WTC11 (cell line): ENCODE results near the gene AVEN. TPM values are rescaled to one million over a fixed set of nuclear protein-coding genes. Genes with fewer than 3 reads are reported as not detected.

Source experiments
- ATAC-seq: fragments of 200-7000 bp; cut with Tn5 transposase; 2 replicates; pipeline ENCODE4 v1.10.0; 2021; ENCODE audit warnings: mild to moderate bottlenecking, moderate library complexity
- CTCF ChIA-PET: fragments of 300-600 bp; sonication (Branson Sonifier 250); formaldehyde crosslinking; loops from one replicate; lab custom pipeline; 2021; ENCODE audit warnings: antibody characterized with exemption; lab: Charles Lee
- POLR2A ChIA-PET: fragments of 350-600 bp; sonication (Branson Sonifier 250); formaldehyde crosslinking; loops from one replicate; lab custom pipeline; 2021; ENCODE audit warnings: antibody characterized with exemption; lab: Charles Lee
- DNase-seq: peaks from one replicate; pipeline ENCODE4 v3.0.0; 2021; ENCODE audit warnings: low spot score
- H3K27ac Mint-ChIP-seq: 2 replicates; pipeline ENCODE4 v1.8.0; 2021; ENCODE audit warnings: mixed read lengths
- H3K27me3 Mint-ChIP-seq: 2 replicates; pipeline ENCODE4 v1.8.0; 2021; ENCODE audit warnings: low read depth, mild to moderate bottlenecking, moderate library complexity, mixed read lengths
- H3K36me3 Mint-ChIP-seq: 2 replicates; pipeline ENCODE4 v1.8.0; 2021; ENCODE audit warnings: mixed read lengths
- H3K4me1 Mint-ChIP-seq: 2 replicates; pipeline ENCODE4 v1.8.0; 2022; ENCODE audit warnings: mixed read lengths
- H3K4me3 Mint-ChIP-seq: 2 replicates; pipeline ENCODE4 v1.8.0; 2021; ENCODE audit warnings: mild to moderate bottlenecking, moderate library complexity, mixed read lengths
- H3K9me3 Mint-ChIP-seq: 2 replicates; pipeline ENCODE4 v1.8.0; 2021; ENCODE audit warnings: mixed read lengths
- ATF3 ChIP-seq: sonication (generic); formaldehyde crosslinking; conservative IDR thresholded peaks from 2 replicates; pipeline ENCODE4 v1.8.1; 2022; ENCODE audit warnings: mild to moderate bottlenecking, missing genetic modification reagents
- CDX4 ChIP-seq: fragments of 250-450 bp; sonication (Bioruptor Pico); IDR thresholded peaks from 2 replicates; pipeline ENCODE4 v1.9.0; 2021; ENCODE audit warnings: moderate library complexity, mild to moderate bottlenecking, inconsistent platforms, borderline replicate concordance
- E2F1 ChIP-seq: sonication (generic); formaldehyde crosslinking; IDR thresholded peaks from 2 replicates; pipeline ENCODE4 v1.8.0; 2022; ENCODE audit warnings: mild to moderate bottlenecking, missing genetic modification reagents
- EMX1 ChIP-seq: fragments of 250-450 bp; sonication (Bioruptor Pico); IDR thresholded peaks from 2 replicates; pipeline ENCODE4 v1.8.0; 2021; ENCODE audit warnings: mild to moderate bottlenecking
- ESRRA ChIP-seq: sonication (generic); formaldehyde crosslinking; IDR thresholded peaks from 2 replicates; pipeline ENCODE4 v1.8.1; 2022; ENCODE audit warnings: mild to moderate bottlenecking, missing genetic modification reagents, borderline replicate concordance
- GRHL2 ChIP-seq: fragments of 250-450 bp; sonication (Bioruptor Pico); IDR thresholded peaks from 2 replicates; pipeline ENCODE4 v1.8.0; 2022; ENCODE audit warnings: mild to moderate bottlenecking, moderate library complexity; ENCODE audit not compliant: insufficient replicate concordance, severe bottlenecking
- HMGXB4 ChIP-seq: sonication (generic); formaldehyde crosslinking; IDR thresholded peaks from 2 replicates; pipeline ENCODE4 v1.8.1; 2023; ENCODE audit warnings: mild to moderate bottlenecking, moderate library complexity, missing genetic modification reagents
- MAX ChIP-seq: sonication (generic); formaldehyde crosslinking; IDR thresholded peaks from 2 replicates; pipeline ENCODE4 v1.8.0; 2022; ENCODE audit warnings: mild to moderate bottlenecking, missing genetic modification reagents
- MXD4 ChIP-seq: fragments of 250-450 bp; sonication (Bioruptor Pico); IDR thresholded peaks from 2 replicates; pipeline ENCODE4 v1.8.0; 2021; ENCODE audit warnings: mild to moderate bottlenecking, moderate library complexity, borderline replicate concordance
- MYBL2 ChIP-seq: sonication (generic); formaldehyde crosslinking; IDR thresholded peaks from 2 replicates; pipeline ENCODE4 v1.8.1; 2023; ENCODE audit warnings: mild to moderate bottlenecking, moderate library complexity, missing genetic modification reagents
- OVOL2 ChIP-seq: fragments of 250-450 bp; sonication (Bioruptor Pico); IDR thresholded peaks from 2 replicates; pipeline ENCODE4 v1.9.0; 2021; ENCODE audit warnings: mild to moderate bottlenecking, borderline replicate concordance
- ZMAT4 ChIP-seq: fragments of 250-450 bp; sonication (Bioruptor Pico); IDR thresholded peaks from 2 replicates; pipeline ENCODE4 v1.9.0; 2021; ENCODE audit warnings: mild to moderate bottlenecking
- ZNF281 ChIP-seq: sonication (generic); formaldehyde crosslinking; IDR thresholded peaks from 2 replicates; pipeline ENCODE4 v1.8.0; 2023; ENCODE audit warnings: mild to moderate bottlenecking, missing genetic modification reagents
- ZNF317 ChIP-seq: sonication (generic); formaldehyde crosslinking; IDR thresholded peaks from 2 replicates; pipeline ENCODE4 v1.8.1; 2023; ENCODE audit warnings: low read depth, mild to moderate bottlenecking, moderate library complexity, missing genetic modification reagents, borderline replicate concordance
- ZNF425 ChIP-seq: fragments of 250-450 bp; sonication (Bioruptor Pico); conservative IDR thresholded peaks from 2 replicates; pipeline ENCODE4 v1.9.0; 2021; ENCODE audit warnings: mild to moderate bottlenecking
- ZNF512 ChIP-seq: sonication (generic); formaldehyde crosslinking; IDR thresholded peaks from 2 replicates; pipeline ENCODE4 v1.8.1; 2022; ENCODE audit warnings: missing genetic modification reagents, borderline replicate concordance
- total RNA-seq: library from RNA; stranded (reverse); gene quantifications from 3 replicates; pipeline ENCODE4 v1.2.3, GENCODE V29; 2021

The AVEN gene
- total RNA-seq, 1 experiment from 2014 or later: 12.4 TPM

GRCh38 chr15:33934396-33934795, 104.6 kb downstream of the AVEN start:
- Mint-ChIP-seq H3K27ac (no peak overlapping the region), H3K4me3 (no peak overlapping the region), H3K4me1 (no peaks in the 10 kb centered on the region), H3K27me3 (no peaks in the 10 kb centered on the region), H3K9me3 (no peaks in the 10 kb centered on the region), H3K36me3 (no peaks in the 10 kb centered on the region)
- TF ChIP-seq EMX1 (no peak), HMGXB4 (CRISPR knock-in tag) (no peak), OVOL2 (CRISPR knock-in tag) (no peak), MXD4 (CRISPR knock-in tag) (no peak), ZNF281 (CRISPR knock-in tag) (no peak), MYBL2 (CRISPR knock-in tag) (no peak), MAX (CRISPR knock-in tag) (no peak), ZMAT4 (no peak), ZNF512 (no peak), E2F1 (CRISPR knock-in tag) (no peak), ATF3 (CRISPR knock-in tag) (no peak), GRHL2 (CRISPR knock-in tag) (no peak), CDX4 (CRISPR knock-in tag) (no peak), ESRRA (CRISPR knock-in tag) (no peak), ZNF317 (CRISPR knock-in tag) (no peak), ZNF425 (CRISPR knock-in tag) (no peak)
- no peak for ATAC-seq
- ChIA-PET POLR2A (no interaction called here), CTCF (no interaction called here)
- DNase-seq: no peak
